GM21786 (cell line): ENCODE data around the gene FOXL2.

Experiments used
- ATAC-seq: cut with Tn5 transposase; IDR thresholded peaks from one replicate; pipeline ENCODE4 v1.9.1; 2021; ENCODE audit not compliant: unreplicated experiment

The FOXL2 gene

DNA sequence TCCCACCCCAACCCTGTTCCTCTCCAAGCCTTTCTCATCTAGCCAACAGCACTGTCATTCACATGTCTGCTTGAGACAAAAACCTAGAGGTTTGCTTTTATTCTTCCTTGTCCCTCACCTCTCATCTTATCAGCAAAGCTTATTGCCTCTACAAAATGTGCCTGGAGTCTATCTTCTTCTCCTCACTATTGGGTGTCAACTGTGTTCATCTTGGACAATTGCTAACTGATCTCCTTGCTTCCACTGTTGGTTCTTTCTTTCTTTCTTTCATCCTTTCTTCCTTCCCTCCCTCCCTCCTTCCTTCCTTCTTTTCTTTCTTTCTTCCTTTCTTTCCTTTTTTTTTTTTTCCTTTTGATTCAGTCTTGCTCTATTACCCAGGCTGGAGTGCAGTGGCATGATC is 48.2 kb downstream of the FOXL2 start:
- no peak for ATAC-seq

DNA sequence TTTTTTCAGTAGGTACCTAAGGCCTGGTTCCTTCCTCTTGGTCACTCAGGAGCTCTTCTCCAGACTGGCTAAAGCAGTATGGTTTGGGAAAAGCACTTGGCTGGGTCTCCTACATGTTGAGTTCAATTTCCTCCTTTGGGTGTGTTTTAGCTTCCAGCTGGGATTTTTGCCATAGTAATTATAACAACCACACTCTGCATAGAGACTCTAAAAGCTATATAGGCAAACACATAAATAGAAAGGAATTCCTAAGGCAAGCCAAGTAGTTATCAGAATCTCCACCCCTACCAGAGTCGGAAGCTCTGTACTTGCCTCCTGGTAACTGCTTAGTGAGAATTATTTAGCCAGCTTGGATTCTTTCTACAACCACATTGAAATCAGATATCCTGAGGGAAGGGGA is 48.6 kb downstream of the FOXL2 start:
- no peak for ATAC-seq
